Hematopoietic multipotent progenitor cell treated with erythropoietin and hydrocortisone succinate and interleukin-3 and kit ligand, for 8 days (in vitro differentiated cells): ENCODE results near the gene DNER.
"Not testable (repeated sequence)": the region's sequence is repeated elsewhere in the genome, so short reads cannot be mapped to it uniquely, and the experiment has no call there.

Source experiments
- DNase-seq: peaks from one replicate; pipeline ENCODE4 v3.0.0-alpha.2; 2015

The DNER gene

GRCh38 chr2:229715895-229716507, 1.6 kb upstream of the DNER start:
- DNase-seq: peak; percentile 53

- DNase-seq: peak; percentile 24
Measured at GRCh38 chr2:229714736-229715541, 584 bp upstream of the DNER start.

GRCh38 chr2:229713371-229714079, 830 bp downstream of the DNER start:
- DNase-seq: peak; percentile 6

- peak; percentile 7 for DNase-seq
Measured at GRCh38 chr2:229712136-229712535, 2.2 kb downstream of the DNER start.

GRCh38 chr2:229708335-229708734, 6.0 kb downstream of the DNER start:
- DNase-seq: no peak

GRCh38 chr2:229703909-229704630, 10.3 kb downstream of the DNER start:
- no peak for DNase-seq

GRCh38 chr2:229701716-229702115, 12.6 kb downstream of the DNER start:
- DNase-seq: no peak

- DNase-seq: no peak
Measured at GRCh38 chr2:229701062-229701461, 13.3 kb downstream of the DNER start.

GRCh38 chr2:229695961-229696360, 18.4 kb downstream of the DNER start:
- no peak for DNase-seq

- not testable (repeated sequence) for DNase-seq
Measured at GRCh38 chr2:229693845-229694244, 20.5 kb downstream of the DNER start.

- DNase-seq: no peak
Measured at GRCh38 chr2:229691631-229692030, 22.7 kb downstream of the DNER start.

GRCh38 chr2:229689307-229689839, 25.0 kb downstream of the DNER start:
- DNase-seq: no peak

GRCh38 chr2:229688141-229688540, 26.2 kb downstream of the DNER start:
- no peak for DNase-seq

GRCh38 chr2:229686122-229686919, 28.0 kb downstream of the DNER start:
- DNase-seq: no peak

GRCh38 chr2:229684942-229685562, 29.3 kb downstream of the DNER start:
- no peak for DNase-seq

GRCh38 chr2:229679393-229680125, 34.8 kb downstream of the DNER start:
- DNase-seq: no peak

GRCh38 chr2:229675569-229675968, 38.8 kb downstream of the DNER start:
- no peak for DNase-seq

- DNase-seq: no peak
Measured at GRCh38 chr2:229674830-229675530, 39.4 kb downstream of the DNER start.

- no peak for DNase-seq
Measured at GRCh38 chr2:229673676-229674075, 40.7 kb downstream of the DNER start.

GRCh38 chr2:229672021-229672420, 42.3 kb downstream of the DNER start:
- no peak for DNase-seq
